ENCODE measurements around the gene TAOK1. TPM values are rescaled to one million over a fixed set of nuclear protein-coding genes. Genes with fewer than 3 reads are reported as not detected.

The TAOK1 gene
- total RNA-seq, 1 experiment from 2014 or later, result 87.7 TPM

GRCh38 chr17:29592850-29593551, 202.8 kb downstream of the TAOK1 start, which contains the start of gene ANKRD13B:
Gene ANKRD13B (plus strand): TSS chr17:29593132. CDS start chr17:29593622, 490 bp downstream.
- Histone ChIP-seq H3K4me1 (peaks cover 38% of the 10 kb centered on the region), H3K9me3 (no peaks in the 10 kb centered on the region), H3K27me3 (replicated peaks; ENCODE audit: control insufficient read depth, insufficient read depth, low read length) (no peaks in the 10 kb centered on the region), H3K36me3 (ENCODE audit: control insufficient read depth, insufficient read depth, low read length) (no peaks in the 10 kb centered on the region), H3K4me3 (ENCODE audit: low read depth, low read length) (peak within 1 kb of the TSS; percentile 48)
- peak within 1 kb of the TSS; percentile 86 for H3K4me3 Mint-ChIP-seq (ENCODE audit: unreplicated experiment)
- BruUV-seq (replicated peaks), result no TSS peak
- peaks cover 8% of the 10 kb centered on the region for H3K36me3 Mint-ChIP-seq (ENCODE audit: insufficient read depth, unreplicated experiment)
- H3K27ac Mint-ChIP-seq (ENCODE audit: unreplicated experiment), result no peak within 1 kb of the TSS
- H3K9me3 Mint-ChIP-seq (ENCODE audit: unreplicated experiment), result no peaks in the 10 kb centered on the region
- no peak for TF ChIP-seq CTCF (IDR thresholded peaks at IDR 0.05; ENCODE audit: insufficient read depth in 1 of 2, low read depth in 1 of 2, low read length in 1 of 2, severe bottlenecking in 1 of 2, unreplicated experiment in 1 of 2)
- ChIA-PET CTCF (interaction anchor here (0.6 to 5.0 kb wide), 7 partner anchors 12 to 413 kb away, joined by 3 to 69 read pairs (median 15); partner anchors contain the start of genes ABHD15, MYO18A and TP53I13), POLR2A (interaction anchor here (0.5 to 0.7 kb wide), 2 partner anchors 352 to 437 kb away, joined by 3 read pairs; no protein-coding TSS in a partner anchor)
- DNase-seq, result peak in 1 of 2 experiments; percentile 49
- no peaks in the 10 kb centered on the region for H3K27me3 Mint-ChIP-seq (ENCODE audit: insufficient read depth, unreplicated experiment)
- H3K4me1 Mint-ChIP-seq (ENCODE audit: low read depth, unreplicated experiment), result no peaks in the 10 kb centered on the region
- intact Hi-C loops (cut with micrococcal nuclease; ENCODE audit: unreplicated experiment), result loop anchor here (5.0 to 10.0 kb wide), 2 partner anchors 58 to 301 kb away; partner anchors contain the start of gene NUFIP2

- Mint-ChIP-seq H3K4me3 (ENCODE audit: unreplicated experiment) (peak overlapping the region; percentile 86), H3K27me3 (ENCODE audit: insufficient read depth, unreplicated experiment) (no peaks in the 10 kb centered on the region), H3K4me1 (ENCODE audit: low read depth, unreplicated experiment) (no peaks in the 10 kb centered on the region), H3K36me3 (ENCODE audit: insufficient read depth, unreplicated experiment) (peaks cover 8% of the 10 kb centered on the region), H3K9me3 (ENCODE audit: unreplicated experiment) (no peaks in the 10 kb centered on the region), H3K27ac (ENCODE audit: unreplicated experiment) (no peak overlapping the region)
- TF ChIP-seq CTCF (IDR thresholded peaks at IDR 0.05; ENCODE audit: insufficient read depth in 1 of 2, low read depth in 1 of 2, low read length in 1 of 2, severe bottlenecking in 1 of 2, unreplicated experiment in 1 of 2), result peak; percentile 29 to 65
- H3K4me1 ChIP-seq, result peaks cover 32% of the 10 kb centered on the region
- intact Hi-C loops (cut with micrococcal nuclease; ENCODE audit: unreplicated experiment), result loop anchor here (5.0 to 10.0 kb wide), 2 partner anchors 59 to 302 kb away; partner anchors contain the start of gene NUFIP2
- H3K4me3 ChIP-seq (ENCODE audit: low read depth, low read length), result peak overlapping the region; percentile 48
- POLR2A ChIA-PET, result interaction anchor here (1.0 kb wide), 1 partner anchor 23 kb away, joined by 6 read pairs; no protein-coding TSS in a partner anchor
- H3K9me3 ChIP-seq, result no peaks in the 10 kb centered on the region
- peak; percentile 65 to 73 for DNase-seq
- no peaks in the 10 kb centered on the region for H3K36me3 ChIP-seq (ENCODE audit: control insufficient read depth, insufficient read depth, low read length)
- CTCF ChIA-PET, result interaction anchor here (0.6 to 5.0 kb wide), 14 partner anchors 13 to 445 kb away, joined by 3 to 69 read pairs (median 4); partner anchors contain the start of gene MYO18A
- no peaks in the 10 kb centered on the region for H3K27me3 ChIP-seq (replicated peaks; ENCODE audit: control insufficient read depth, insufficient read depth, low read length)
- no TSS peak for BruUV-seq (replicated peaks)
Observed at GRCh38 chr17:29593591-29594518, 203.7 kb downstream of the TAOK1 start.
